Lung microvascular endothelial cell (primary cell): ENCODE data around the gene CALD1. TPM values are rescaled to one million over a fixed set of nuclear protein-coding genes. Genes with fewer than 3 reads are reported as not detected.
A peak's percentile ranks its signal among the peaks of the same experiment; 100 is the strongest.

ENCODE experiments used
- DNase-seq, 2 donors: peaks; one replicate each; pipeline versions ENCODE4 v3.0.0 to v3.0.0-alpha.2; 2010; ENCODE audit warnings: low read depth in 2 of 2
- total RNA-seq: library from RNA; depleted of rRNA; stranded (reverse); fragments of >200 nt; gene quantifications from 2 replicates; pipeline ENCODE4 v1.2.1, GENCODE V29; 2014

Gene CALD1
- total RNA-seq, 1 donor from 2014 or later, result 198 TPM

- no peak for DNase-seq
These were observed 48.0 kb downstream of the CALD1 start for GRCh38 chr7:134827436-134827835.

GRCh38 chr7:134827889-134828288 is 48.5 kb downstream of the CALD1 start:
- no peak for DNase-seq

- no peak for DNase-seq
These were observed 48.9 kb downstream of the CALD1 start for GRCh38 chr7:134828361-134828760.

DNA sequence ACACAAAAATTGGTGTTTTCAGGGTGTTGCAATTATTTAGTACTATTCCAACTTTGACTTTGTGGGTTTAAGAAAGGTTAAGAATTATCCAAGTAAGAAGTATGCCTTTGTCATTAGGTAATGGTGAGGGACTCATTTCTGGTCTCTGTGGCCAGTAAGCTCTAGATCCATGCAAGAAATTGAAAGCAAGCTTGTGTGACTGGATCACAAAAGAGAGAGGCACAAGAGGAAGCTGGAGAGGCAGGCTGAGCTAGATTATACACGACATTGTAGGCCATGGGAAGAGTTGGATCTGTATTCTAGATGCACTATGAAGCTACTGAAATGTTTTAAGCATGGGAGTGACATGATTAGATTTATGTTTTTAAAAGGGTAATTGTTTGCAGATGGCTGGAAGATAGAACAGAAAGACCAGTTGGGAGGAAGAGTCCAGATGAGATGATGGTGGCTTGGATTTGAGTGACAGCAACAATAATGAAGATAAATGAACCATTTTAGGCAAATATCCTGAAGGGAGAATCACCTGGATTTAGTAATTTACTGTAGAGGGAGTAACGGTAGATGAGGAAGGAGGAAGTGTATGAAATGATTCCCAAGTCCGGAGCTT is 50.0 kb downstream of the CALD1 start:
- no peak for DNase-seq

DNA sequence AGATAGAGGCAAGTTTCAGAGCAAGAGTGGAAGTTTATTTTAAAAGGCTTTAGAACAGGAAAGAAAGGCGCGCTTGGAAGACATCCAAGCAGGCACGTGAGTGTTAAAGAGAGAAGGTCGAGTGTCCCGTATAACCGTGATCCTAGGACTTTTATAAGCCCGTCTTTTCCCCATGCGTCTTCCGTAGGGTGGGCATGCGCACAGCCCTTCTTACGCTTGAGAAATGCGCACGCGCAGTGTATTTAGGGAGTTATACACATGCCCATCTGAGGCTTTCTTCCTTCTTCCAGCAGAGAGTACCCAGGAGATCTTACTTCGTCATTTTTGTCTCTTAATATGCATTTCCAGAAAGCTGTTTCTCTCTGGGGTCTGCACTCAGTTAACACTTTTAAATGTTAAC is 52.4 kb downstream of the CALD1 start:
- peak in 1 of 2 donors; percentile 54 for DNase-seq

DNA sequence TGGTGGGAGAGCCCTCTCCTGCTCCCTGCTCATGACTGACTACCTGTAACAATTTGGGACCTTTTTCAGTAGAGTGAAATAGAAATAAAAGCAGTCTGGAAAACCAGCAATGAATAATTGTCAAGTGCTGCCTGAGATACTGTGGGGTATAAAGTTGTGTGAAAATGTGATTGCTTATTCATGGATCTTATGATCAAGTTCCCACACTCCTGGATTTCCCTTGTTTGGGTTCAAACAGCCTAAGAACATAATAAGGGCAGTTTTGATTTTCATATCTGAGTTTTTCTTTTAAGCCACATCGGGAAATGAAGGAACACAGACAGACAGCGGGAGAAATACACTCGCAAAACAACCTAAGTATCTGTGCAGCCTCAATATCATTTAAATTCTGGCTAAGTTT is 52.9 kb downstream of the CALD1 start:
- peak in 1 of 2 donors; percentile 22 for DNase-seq

GRCh38 chr7:134834689-134835462 is 55.4 kb downstream of the CALD1 start:
- peak; percentile 41 to 90 for DNase-seq

GRCh38 chr7:134835463-134835823 is 56.0 kb downstream of the CALD1 start:
- no peak for DNase-seq

- DNase-seq, result peak in 1 of 2 donors; percentile 56
These were observed 57.0 kb downstream of the CALD1 start for GRCh38 chr7:134836447-134836846.

DNA sequence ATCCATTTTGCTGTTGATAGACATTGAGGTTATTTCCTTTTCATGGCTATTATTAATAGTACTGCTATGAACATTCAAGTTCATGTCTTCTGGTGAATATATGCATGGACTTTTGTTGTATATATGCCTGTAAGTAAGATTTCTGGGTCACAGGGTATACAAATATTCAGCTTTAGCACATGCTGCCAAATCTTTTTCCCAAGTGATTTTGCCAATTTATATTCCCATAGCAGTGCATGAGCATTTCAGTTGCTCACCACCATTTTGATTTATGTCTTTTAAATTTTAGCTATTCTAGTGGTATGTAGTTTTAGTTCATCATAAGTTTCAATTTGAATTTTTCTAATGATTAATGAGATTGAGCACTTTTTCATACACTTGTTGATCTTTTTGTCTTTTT is 59.9 kb downstream of the CALD1 start:
- no peak for DNase-seq

DNA sequence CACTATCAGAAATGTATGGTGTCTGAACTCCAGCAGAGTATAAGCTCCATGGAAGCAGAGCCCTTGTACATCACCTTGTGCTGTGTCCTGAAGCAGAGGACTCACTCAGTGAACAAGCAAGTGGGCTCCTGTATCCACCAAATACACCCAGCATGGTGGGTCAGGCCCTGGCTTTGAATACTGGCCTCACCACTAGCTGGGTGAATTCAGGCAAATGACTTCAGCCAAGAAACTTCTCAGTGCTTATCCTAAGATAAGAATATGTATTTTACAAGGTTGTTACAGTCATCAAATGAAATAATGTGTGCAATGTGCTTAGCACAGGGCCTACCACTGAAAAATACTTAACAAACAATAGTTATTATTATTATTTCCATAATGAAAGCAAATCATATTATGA is 62.6 kb downstream of the CALD1 start:
- DNase-seq, result no peak

DNA sequence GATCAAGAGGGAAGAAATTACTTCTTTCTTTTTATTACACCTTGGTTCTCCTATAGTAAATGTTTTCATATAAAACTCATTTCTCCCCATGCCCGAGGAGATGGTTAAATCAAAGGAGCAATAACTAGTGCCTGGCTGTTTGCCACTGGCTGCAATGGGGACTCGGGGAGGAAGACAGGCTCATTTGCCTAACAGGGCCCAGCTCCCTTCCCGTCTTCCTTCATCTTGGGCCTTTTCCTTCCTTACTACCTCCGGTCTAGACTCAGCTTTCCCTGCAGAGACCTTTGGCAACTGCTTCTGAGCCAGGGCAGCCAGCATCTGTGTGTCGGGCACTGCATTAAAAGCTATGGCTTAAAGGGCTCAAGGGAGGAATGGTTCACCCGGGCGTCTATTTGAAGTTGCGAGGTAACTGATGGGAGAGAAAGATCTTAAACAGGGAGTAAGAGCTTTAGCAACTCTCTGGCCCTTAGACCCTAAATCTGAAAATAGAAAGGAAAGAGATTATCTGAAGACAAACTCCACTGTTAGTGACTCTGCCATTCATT is 63.5 kb downstream of the CALD1 start:
- DNase-seq, result peak in 1 of 2 donors; percentile 71

DNA sequence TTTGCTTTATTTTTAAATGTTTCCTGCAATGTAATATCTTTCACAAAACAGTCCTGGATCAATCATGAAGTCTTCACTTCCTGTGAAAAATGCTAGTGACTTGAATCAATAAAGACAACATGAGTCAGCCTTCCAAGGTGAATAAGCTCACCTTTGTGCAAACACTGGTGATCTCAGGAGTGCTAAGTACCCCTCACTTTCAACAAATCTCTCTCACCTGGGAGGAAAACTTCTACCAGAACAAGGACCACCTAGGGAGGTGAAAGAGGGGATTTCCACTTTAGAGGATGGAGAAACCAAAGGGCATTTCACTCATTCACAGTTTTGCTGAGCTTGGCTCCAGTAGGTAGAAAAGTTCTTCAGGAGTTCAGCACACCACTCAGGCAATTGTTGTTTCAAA is 64.8 kb downstream of the CALD1 start:
- no peak for DNase-seq

DNA sequence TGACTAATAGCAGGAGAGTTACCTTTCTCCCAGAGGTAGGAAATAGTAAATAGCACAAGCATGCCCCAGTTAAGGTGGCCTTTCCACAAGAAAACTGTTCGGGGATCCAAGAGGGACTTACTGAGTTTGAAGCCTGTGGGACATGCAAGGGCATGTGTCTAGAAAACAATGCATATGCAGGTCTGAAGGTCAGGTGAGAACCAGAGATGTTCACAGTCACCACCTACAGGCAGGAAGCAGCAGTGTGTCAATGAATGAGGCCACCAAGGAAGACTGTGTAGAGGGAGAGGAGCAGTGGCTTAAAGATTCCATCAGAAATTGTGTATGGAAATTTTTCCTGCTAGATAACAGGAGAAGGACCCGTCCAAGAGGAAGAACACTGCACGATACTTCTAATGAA is 66.0 kb downstream of the CALD1 start:
- no peak for DNase-seq

DNA sequence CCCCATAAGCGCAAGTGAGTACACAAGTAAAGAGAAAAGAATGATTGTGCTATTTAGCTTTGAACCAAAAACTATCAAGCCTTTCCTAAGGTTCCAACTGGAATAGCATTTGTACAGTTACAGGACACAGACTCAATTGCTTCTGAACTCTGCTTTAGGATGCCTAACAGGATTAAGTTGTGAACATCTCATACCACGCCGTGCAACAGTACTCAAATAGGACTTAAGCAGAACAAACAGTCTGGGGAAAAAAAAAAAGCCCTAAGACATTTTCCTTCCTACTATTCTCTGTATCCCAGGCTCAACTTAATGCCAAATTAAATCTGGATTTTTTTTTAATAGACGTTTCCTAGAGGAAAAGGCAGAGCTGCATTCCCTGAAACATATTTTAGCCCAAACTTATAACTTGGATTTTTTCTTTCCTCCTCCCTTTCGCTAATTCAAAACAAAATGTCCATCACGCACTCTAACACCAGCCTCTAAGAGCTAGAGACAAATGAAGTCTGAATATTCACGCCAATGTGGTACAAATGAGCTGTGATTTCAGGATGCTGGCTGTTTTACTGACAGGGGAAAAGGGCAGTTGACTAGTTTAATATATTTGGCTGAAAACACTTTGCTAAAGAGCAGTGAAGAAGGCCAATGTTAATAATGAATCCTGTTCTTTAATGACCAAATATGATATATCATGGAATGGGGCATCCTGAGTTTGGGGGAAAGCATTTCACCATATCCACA is 68.6 kb downstream of the CALD1 start:
- DNase-seq, result no peak

GRCh38 chr7:134850066-134850465 is 70.6 kb downstream of the CALD1 start:
- peak in 1 of 2 donors; percentile 56 for DNase-seq

GRCh38 chr7:134851141-134851540 is 71.7 kb downstream of the CALD1 start:
- no peak for DNase-seq

DNA sequence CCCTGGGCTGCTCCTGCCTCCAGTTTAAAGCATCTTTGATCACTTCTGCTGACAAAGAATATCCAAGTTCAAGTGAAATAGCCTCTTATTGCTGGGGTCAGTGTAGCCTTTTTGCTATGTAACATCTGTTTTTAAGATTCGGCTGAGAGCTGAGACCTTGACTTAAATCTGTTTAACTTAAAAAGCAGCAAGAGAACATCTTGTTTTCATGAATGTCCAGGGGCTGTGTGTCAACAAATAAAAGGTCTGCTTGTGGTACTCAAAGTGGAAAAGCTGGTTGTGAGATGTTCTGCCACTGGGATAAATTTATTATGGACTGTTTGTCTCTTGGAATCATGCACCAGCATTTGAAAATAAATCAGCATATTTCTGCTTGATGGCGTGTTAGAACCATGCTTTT is 73.2 kb downstream of the CALD1 start:
- no peak for DNase-seq

- peak in 1 of 2 donors; percentile 66 for DNase-seq
These were observed 75.4 kb downstream of the CALD1 start for GRCh38 chr7:134854816-134855215.

DNA sequence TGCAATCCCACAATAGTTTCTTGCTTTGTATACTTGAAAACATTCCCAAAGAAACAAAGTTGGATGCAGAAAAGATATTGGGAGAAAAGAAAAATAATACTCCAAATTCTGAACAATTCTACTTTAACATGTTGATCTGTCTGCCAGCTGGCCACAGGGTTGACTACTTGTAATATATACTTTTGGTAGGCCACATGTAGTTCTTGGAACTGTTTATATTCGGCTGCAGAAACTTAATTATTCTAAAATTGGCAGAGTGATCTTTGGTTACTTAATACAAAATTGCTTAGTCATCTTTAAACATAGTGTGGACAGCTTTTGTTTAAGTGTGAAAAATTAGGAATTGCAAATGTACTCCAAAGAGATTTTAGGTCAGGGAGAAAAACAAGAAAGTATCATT is 76.0 kb downstream of the CALD1 start:
- DNase-seq, result no peak

DNA sequence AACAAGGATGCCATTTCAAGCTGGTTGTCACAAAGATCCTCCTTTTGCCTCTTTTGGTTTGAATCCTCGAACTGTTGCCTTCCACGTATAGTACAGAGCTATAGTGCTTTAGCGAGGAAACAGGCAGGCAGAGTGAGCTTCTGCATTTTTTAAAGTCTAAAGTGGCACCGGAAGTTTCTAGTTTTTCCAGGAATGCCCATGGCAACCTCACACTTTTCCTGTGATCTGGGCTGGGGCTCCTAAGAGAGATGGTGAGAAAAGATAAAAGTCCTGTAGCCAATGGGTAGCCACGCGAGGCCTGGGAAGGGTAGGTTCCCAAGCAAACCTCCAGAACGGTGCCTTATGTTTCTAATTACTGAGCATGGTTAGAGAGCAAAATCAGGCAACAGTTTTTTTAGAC is 76.7 kb downstream of the CALD1 start:
- peak in 1 of 2 donors; percentile 42 for DNase-seq

GRCh38 chr7:134856691-134857090 is 77.3 kb downstream of the CALD1 start:
- peak in 1 of 2 donors; percentile 37 for DNase-seq
